HepG2 (cell line): ENCODE measurements around the gene DEFB131B. TPM values are rescaled to one million over a fixed set of nuclear protein-coding genes. Genes with fewer than 3 reads are reported as not detected.
A peak's percentile ranks its signal among the peaks of the same experiment; 100 is the strongest.

Source experiments
- ARID4A ChIP-seq: sonication (generic); formaldehyde crosslinking; IDR thresholded peaks from 2 replicates; pipeline ENCODE4 v1.5.0; 2020; ENCODE audit warnings: mild to moderate bottlenecking, missing genetic modification reagents, borderline replicate concordance
- ELK4 ChIP-seq: sonication (generic); formaldehyde crosslinking; IDR thresholded peaks from 2 replicates; pipeline ENCODE4 v1.9.0; 2021; ENCODE audit warnings: missing genetic modification reagents, borderline replicate concordance
- IRF1 ChIP-seq: sonication (generic); formaldehyde crosslinking; IDR thresholded peaks from 2 replicates; pipeline ENCODE4 v1.4.0; 2020; ENCODE audit warnings: low read depth, mild to moderate bottlenecking, missing genetic modification reagents
- KDM5B ChIP-seq: sonication (generic); formaldehyde crosslinking; IDR thresholded peaks from 2 replicates; pipeline ENCODE4 v1.4.0; 2020; ENCODE audit warnings: missing genetic modification reagents, mild to moderate bottlenecking, borderline replicate concordance
- PPARG ChIP-seq: conservative IDR thresholded peaks from 2 replicates; pipeline ENCODE4 v1.6.1; 2016; ENCODE audit warnings: missing biosample characterization, missing genetic modification reagents
- SIN3B ChIP-seq: fragments of 150-350 bp; IDR thresholded peaks from 2 replicates; pipeline ENCODE4 v1.6.1; 2014; ENCODE audit warnings: low read length
- ZFYVE20 ChIP-seq: sonication (generic); formaldehyde crosslinking; IDR thresholded peaks from 2 replicates; pipeline ENCODE4 v1.8.0; 2023; ENCODE audit warnings: low read depth, mild to moderate bottlenecking, moderate library complexity, missing genetic modification reagents, borderline replicate concordance
- ZHX2 ChIP-seq, 2 experiments: sonication (generic) in 1 of 2; formaldehyde crosslinking in 1 of 2; IDR thresholded peaks; 2 replicates each; pipeline versions ENCODE4 v1.6.1 to v1.9.0; 2014 to 2022; ENCODE audit warnings: antibody characterized with exemption in 1 of 2, borderline replicate concordance in 1 of 2, inconsistent platforms in 1 of 2, low read depth in 1 of 2, missing genetic modification reagents in 1 of 2
- ZNF260 ChIP-seq: sonication (generic); formaldehyde crosslinking; IDR thresholded peaks from 2 replicates; pipeline ENCODE4 v1.4.0; 2020; ENCODE audit warnings: missing genetic modification reagents, low read depth, mild to moderate bottlenecking, borderline replicate concordance
- ZNF530 ChIP-seq: sonication (generic); formaldehyde crosslinking; IDR thresholded peaks from 2 replicates; pipeline ENCODE4 v1.5.0; 2020; ENCODE audit warnings: low read depth, mild to moderate bottlenecking, missing genetic modification reagents
- ZNF572 ChIP-seq: sonication (generic); formaldehyde crosslinking; IDR thresholded peaks from 2 replicates; pipeline ENCODE4 v1.5.1; 2020; ENCODE audit warnings: mild to moderate bottlenecking, missing genetic modification reagents
- ZNF678 ChIP-seq: sonication (generic); formaldehyde crosslinking; IDR thresholded peaks from 2 replicates; pipeline ENCODE4 v1.4.0; 2020; ENCODE audit warnings: mild to moderate bottlenecking, missing genetic modification reagents
- polyA plus RNA-seq, 8 experiments: library from polyadenylated mRNA; depleted of rRNA in 3 of 8; stranded (reverse) in 7 of 8; unstranded in 1 of 8; fragments of >200 nt; fragmentation: Illumina TruSeq in 4 of 8; extraction: Trizol in 4 of 8; gene quantifications; 2 replicates each; pipeline versions ENCODE4 v1.2.1 to v1.2.3, GENCODE V29; 2011 to 2016; ENCODE audit warnings: low read depth in 4 of 8, missing spikeins in 1 of 8, mixed read lengths in 1 of 8; ENCODE audit not compliant: insufficient read depth in 1 of 8
- total RNA-seq, 5 experiments: library from RNA; depleted of rRNA; stranded (reverse); fragments of >200 nt; fragmentation: Illumina TruSeq; extraction: Trizol; gene quantifications; 2 replicates each; pipeline ENCODE4 v1.2.3, GENCODE V29; 2016; ENCODE audit warnings: low read depth in 1 of 5

Gene DEFB131B
- total and polyA plus RNA-seq, 2 of the 13 experiments (the other 11 are each of a cell fraction or from before 2014, with no cell fraction given): not detected

- no peak for TF ChIP-seq ZHX2 (IDR thresholded peaks at IDR 0.05; ENCODE audit: low read depth)
- no peak for TF ChIP-seq ZHX2 (CRISPR knock-in tag; IDR thresholded peaks at IDR 0.05; ENCODE audit: borderline replicate concordance)
- no peak for TF ChIP-seq PPARG (CRISPR knock-in tag)
- TF ChIP-seq ZFYVE20 (CRISPR knock-in tag): no peak
- peak; percentile 74; the same call in 1 of the 2 replicates for TF ChIP-seq SIN3B
- TF ChIP-seq ZNF572 (CRISPR knock-in tag): no peak; the same call in 1 of the 2 replicates
- TF ChIP-seq IRF1 (CRISPR knock-in tag): no peak
- no peak for TF ChIP-seq ZNF530 (CRISPR knock-in tag)
- 0 out of 2 replicates have a peak, but pooled peaks have one; percentile 13 for TF ChIP-seq KDM5B (CRISPR knock-in tag)
- TF ChIP-seq ELK4 (CRISPR knock-in tag): no peak
- TF ChIP-seq ZNF678 (CRISPR knock-in tag): no peak
- peak; percentile 90 for TF ChIP-seq ARID4A
- no peak for TF ChIP-seq ZNF260
Observed at GRCh38 chr11:71928737-71929443, 50.6 kb downstream of the DEFB131B start, which contains the start of gene RNF121 (continued).
